Thyroid gland (tissue), 4 donors: ENCODE results near the gene CTDSPL.

Source experiments
- POLR2A ChIP-seq, 2 donors: fragments of 450-650 bp; IDR thresholded peaks; one replicate each; pipeline ENCODE4 v1.6.1; 2017; ENCODE audit warnings: antibody characterized with exemption in 2 of 2, mild to moderate bottlenecking in 2 of 2, moderate library complexity in 1 of 2
- TF ChIP-seq, protein P1 (sequence below), 6 experiments: fragments of 200-600 bp in 3 of 6; fragments of 450-650 bp in 3 of 6; sonication (generic) in 3 of 6; IDR thresholded peaks; one replicate each; pipeline ENCODE4 v1.5.1; 2016 to 2019; ENCODE audit warnings: antibody characterized with exemption in 6 of 6, mild to moderate bottlenecking in 2 of 6, inconsistent platforms in 1 of 6, moderate library complexity in 1 of 6

DNA sequence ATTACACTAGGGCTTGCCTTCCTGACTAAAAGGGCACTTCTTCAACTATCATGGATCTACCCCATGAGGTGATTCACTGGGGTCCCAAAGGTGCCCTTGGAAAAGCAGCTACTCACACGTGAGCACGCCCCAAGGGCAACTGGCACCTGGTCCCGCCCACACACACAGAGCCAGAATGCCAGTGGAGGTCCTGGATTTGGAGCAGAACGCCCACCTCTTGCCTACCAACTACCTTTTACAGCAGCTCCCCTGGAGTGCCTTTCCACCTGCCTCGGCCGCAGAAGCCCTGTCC lies 1.8 kb upstream of the CTDSPL start:
- no peak for TF ChIP-seq POLR2A (IDR thresholded peaks at IDR 0.05)
- TF ChIP-seq, protein P1, sequence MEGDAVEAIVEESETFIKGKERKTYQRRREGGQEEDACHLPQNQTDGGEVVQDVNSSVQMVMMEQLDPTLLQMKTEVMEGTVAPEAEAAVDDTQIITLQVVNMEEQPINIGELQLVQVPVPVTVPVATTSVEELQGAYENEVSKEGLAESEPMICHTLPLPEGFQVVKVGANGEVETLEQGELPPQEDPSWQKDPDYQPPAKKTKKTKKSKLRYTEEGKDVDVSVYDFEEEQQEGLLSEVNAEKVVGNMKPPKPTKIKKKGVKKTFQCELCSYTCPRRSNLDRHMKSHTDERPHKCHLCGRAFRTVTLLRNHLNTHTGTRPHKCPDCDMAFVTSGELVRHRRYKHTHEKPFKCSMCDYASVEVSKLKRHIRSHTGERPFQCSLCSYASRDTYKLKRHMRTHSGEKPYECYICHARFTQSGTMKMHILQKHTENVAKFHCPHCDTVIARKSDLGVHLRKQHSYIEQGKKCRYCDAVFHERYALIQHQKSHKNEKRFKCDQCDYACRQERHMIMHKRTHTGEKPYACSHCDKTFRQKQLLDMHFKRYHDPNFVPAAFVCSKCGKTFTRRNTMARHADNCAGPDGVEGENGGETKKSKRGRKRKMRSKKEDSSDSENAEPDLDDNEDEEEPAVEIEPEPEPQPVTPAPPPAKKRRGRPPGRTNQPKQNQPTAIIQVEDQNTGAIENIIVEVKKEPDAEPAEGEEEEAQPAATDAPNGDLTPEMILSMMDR (IDR thresholded peaks at IDR 0.05), result no peak
